ENCODE measurements around the gene EDN2. TPM values are rescaled to one million over a fixed set of nuclear protein-coding genes. Genes with fewer than 3 reads are reported as not detected.

The EDN2 gene
- total RNA-seq, 5 donors from 2014 or later (not counting 1 experiment from before 2014, with no cell fraction given) = not detected

- H3K36me3 ChIP-seq (ENCODE audit: control insufficient read depth in 2 of 2, extremely low read depth in 1 of 2, insufficient read depth in 1 of 2, low read length in 1 of 2) = no peaks in the 10 kb centered on the region
- H3K4me3 ChIP-seq (ENCODE audit: control insufficient read depth in 1 of 2, extremely low read depth in 1 of 2, low read length in 1 of 2) = no peak overlapping the region
- DNase-seq (no peak), ATAC-seq (replicated peaks in 1 of 4) (no peak)
- Mint-ChIP-seq H3K4me3 (no peak overlapping the region), H3K27me3 (peaks cover 0 to 6% of the 10 kb centered on the region in 2 donors), H3K27ac (no peak overlapping the region), H3K4me1 (no peaks in the 10 kb centered on the region), H3K9me3 (no peaks in the 10 kb centered on the region), H3K36me3 (no peaks in the 10 kb centered on the region)
- ChIA-PET POLR2A (no interaction called here), CTCF (no interaction called here)
- H3K27me3 ChIP-seq (replicated peaks in 1 of 2; ENCODE audit: control insufficient read depth in 2 of 2, extremely low read depth in 1 of 2, insufficient read depth in 2 of 2, low read length in 1 of 2) = peaks cover 0 to 29% of the 10 kb centered on the region in 2 experiments
- no peaks in the 10 kb centered on the region for H3K4me1 ChIP-seq (ENCODE audit: control insufficient read depth in 1 of 2, extremely low read depth in 1 of 2, insufficient read depth in 2 of 2, low read length in 2 of 2)
- H3K9me3 ChIP-seq = no peaks in the 10 kb centered on the region
- no peak overlapping the region for H3K27ac ChIP-seq (ENCODE audit: low read length)
- WGBS (ENCODE audit: insufficient coverage) = 20% methylated on average over 1 of the region's 5 CpGs
These were observed 14.8 kb downstream of the EDN2 start for GRCh38 chr1:41469706-41470105.

DNA sequence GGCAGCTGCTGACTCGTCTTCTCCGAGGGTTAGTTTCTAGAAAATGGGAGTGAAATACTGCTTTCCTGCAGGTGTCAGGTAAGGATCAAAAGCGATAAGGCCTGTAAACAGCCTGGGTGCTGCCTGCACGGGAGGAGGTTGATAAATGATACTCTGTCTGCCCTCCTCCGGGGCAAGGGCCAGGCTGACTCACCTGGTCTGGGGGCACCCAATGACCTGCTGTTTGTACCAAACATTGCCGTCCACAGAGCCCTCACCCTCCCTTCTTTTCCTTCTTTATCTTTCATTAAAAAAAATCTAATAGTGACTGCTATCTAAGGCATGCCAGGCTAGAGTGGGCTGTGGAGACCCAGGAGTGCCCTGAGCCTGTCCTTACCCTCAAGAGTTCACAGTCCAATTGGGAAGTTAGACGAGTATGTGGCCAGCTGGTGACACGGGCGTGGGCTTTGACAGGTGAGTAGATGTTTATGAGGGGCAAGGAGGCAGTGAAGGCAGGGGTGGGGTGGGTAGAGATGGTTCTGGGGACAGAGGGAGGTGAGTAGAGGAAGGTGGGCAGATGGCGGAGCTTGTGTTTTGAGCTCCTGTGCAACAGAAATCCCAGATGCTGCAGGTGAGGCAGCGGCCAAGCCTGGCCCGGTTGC, 16.2 kb downstream of the EDN2 start:
- Mint-ChIP-seq H3K4me3 (no peak overlapping the region), H3K4me1 (no peaks in the 10 kb centered on the region), H3K36me3 (no peaks in the 10 kb centered on the region), H3K27ac (no peak overlapping the region), H3K27me3 (peaks cover 0 to 6% of the 10 kb centered on the region in 2 donors), H3K9me3 (no peaks in the 10 kb centered on the region)
- no peaks in the 10 kb centered on the region for H3K36me3 ChIP-seq (ENCODE audit: control insufficient read depth in 2 of 2, extremely low read depth in 1 of 2, insufficient read depth in 1 of 2, low read length in 1 of 2)
- ATAC-seq (replicated peaks in 1 of 4) (no peak), DNase-seq (no peak)
- peaks cover 0 to 28% of the 10 kb centered on the region in 2 experiments for H3K27me3 ChIP-seq (replicated peaks in 1 of 2; ENCODE audit: control insufficient read depth in 2 of 2, extremely low read depth in 1 of 2, insufficient read depth in 2 of 2, low read length in 1 of 2)
- WGBS (ENCODE audit: insufficient coverage) = 80% methylated on average over 7 of the region's 12 CpGs
- H3K4me3 ChIP-seq (ENCODE audit: control insufficient read depth in 1 of 2, extremely low read depth in 1 of 2, low read length in 1 of 2) = no peak overlapping the region
- no peaks in the 10 kb centered on the region for H3K4me1 ChIP-seq (ENCODE audit: control insufficient read depth in 1 of 2, extremely low read depth in 1 of 2, insufficient read depth in 2 of 2, low read length in 2 of 2)
- ChIA-PET POLR2A (no interaction called here), CTCF (no interaction called here)
- H3K27ac ChIP-seq (ENCODE audit: low read length) = no peak overlapping the region
- H3K9me3 ChIP-seq = no peaks in the 10 kb centered on the region

GRCh38 chr1:41467673-41468072, 16.8 kb downstream of the EDN2 start:
- no peak overlapping the region for H3K27ac ChIP-seq (ENCODE audit: low read length)
- peaks cover 0 to 28% of the 10 kb centered on the region in 2 experiments for H3K27me3 ChIP-seq (replicated peaks in 1 of 2; ENCODE audit: control insufficient read depth in 2 of 2, extremely low read depth in 1 of 2, insufficient read depth in 2 of 2, low read length in 1 of 2)
- Mint-ChIP-seq H3K27ac (no peak overlapping the region), H3K27me3 (peaks cover 0 to 6% of the 10 kb centered on the region in 2 donors), H3K4me1 (no peaks in the 10 kb centered on the region), H3K9me3 (no peaks in the 10 kb centered on the region), H3K36me3 (no peaks in the 10 kb centered on the region), H3K4me3 (no peak overlapping the region)
- no peaks in the 10 kb centered on the region for H3K36me3 ChIP-seq (ENCODE audit: control insufficient read depth in 2 of 2, extremely low read depth in 1 of 2, insufficient read depth in 1 of 2, low read length in 1 of 2)
- H3K4me3 ChIP-seq (ENCODE audit: control insufficient read depth in 1 of 2, extremely low read depth in 1 of 2, low read length in 1 of 2) = no peak overlapping the region
- no peak for ATAC-seq (replicated peaks in 1 of 4)
- no peak for DNase-seq
- CTCF ChIA-PET = no interaction called here
- POLR2A ChIA-PET = no interaction called here
- H3K4me1 ChIP-seq (ENCODE audit: control insufficient read depth in 1 of 2, extremely low read depth in 1 of 2, insufficient read depth in 2 of 2, low read length in 2 of 2) = no peaks in the 10 kb centered on the region
- WGBS (ENCODE audit: insufficient coverage) = 58% methylated on average over 2 of the region's 4 CpGs
- no peaks in the 10 kb centered on the region for H3K9me3 ChIP-seq

GRCh38 chr1:41466146-41466545, 18.3 kb downstream of the EDN2 start:
- no peak for ATAC-seq (replicated peaks in 1 of 4)
- CTCF ChIA-PET = no interaction called here
- 55% methylated on average over 3 of the region's 5 CpGs for WGBS (ENCODE audit: insufficient coverage)

DNA sequence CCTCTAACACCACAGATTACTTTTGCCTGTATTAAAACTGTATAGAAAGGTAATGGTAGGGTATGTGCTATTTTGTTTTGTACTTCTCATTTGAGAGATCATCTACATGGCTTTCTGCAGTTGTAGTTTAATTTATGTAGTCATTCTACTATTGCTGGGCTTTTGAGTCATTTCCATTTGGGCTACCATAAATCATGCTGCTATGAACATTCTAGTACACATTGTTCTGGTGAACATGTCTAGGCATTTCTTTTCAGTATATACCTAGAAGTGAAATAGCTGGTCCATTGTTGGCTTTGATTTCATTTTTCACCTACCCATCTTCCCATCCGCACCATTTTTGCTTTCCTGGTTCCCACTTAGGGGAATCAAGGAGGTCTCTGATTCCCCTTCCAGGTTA, 18.7 kb downstream of the EDN2 start:
- Mint-ChIP-seq H3K4me1 (no peaks in the 10 kb centered on the region), H3K27ac (no peak overlapping the region), H3K4me3 (no peak overlapping the region), H3K36me3 (no peaks in the 10 kb centered on the region), H3K27me3 (peaks cover 0 to 6% of the 10 kb centered on the region in 2 donors), H3K9me3 (no peaks in the 10 kb centered on the region)
- Histone ChIP-seq H3K27me3 (replicated peaks in 1 of 2; ENCODE audit: control insufficient read depth in 2 of 2, extremely low read depth in 1 of 2, insufficient read depth in 2 of 2, low read length in 1 of 2) (peaks cover 0 to 23% of the 10 kb centered on the region in 2 experiments), H3K4me3 (ENCODE audit: control insufficient read depth in 1 of 2, extremely low read depth in 1 of 2, low read length in 1 of 2) (no peak overlapping the region), H3K36me3 (ENCODE audit: control insufficient read depth in 2 of 2, extremely low read depth in 1 of 2, insufficient read depth in 1 of 2, low read length in 1 of 2) (no peaks in the 10 kb centered on the region), H3K9me3 (no peaks in the 10 kb centered on the region), H3K27ac (ENCODE audit: low read length) (no peak overlapping the region), H3K4me1 (ENCODE audit: control insufficient read depth in 1 of 2, extremely low read depth in 1 of 2, insufficient read depth in 2 of 2, low read length in 2 of 2) (no peaks in the 10 kb centered on the region)
- ATAC-seq (replicated peaks in 1 of 4) (no peak), DNase-seq (no peak)
- CTCF ChIA-PET = no interaction called here
- POLR2A ChIA-PET = no interaction called here
- WGBS (ENCODE audit: insufficient coverage) = 86% methylated on average over 1 of the region's 1 CpG

More at GRCh38 chr1:41466146-41466545, 18.3 kb downstream of the EDN2 start:
- H3K4me3 ChIP-seq (ENCODE audit: control insufficient read depth in 1 of 2, extremely low read depth in 1 of 2, low read length in 1 of 2) = no peak overlapping the region
- no peak for DNase-seq
- H3K9me3 ChIP-seq = no peaks in the 10 kb centered on the region
- no peaks in the 10 kb centered on the region for H3K36me3 ChIP-seq (ENCODE audit: control insufficient read depth in 2 of 2, extremely low read depth in 1 of 2, insufficient read depth in 1 of 2, low read length in 1 of 2)
- Mint-ChIP-seq H3K27ac (no peak overlapping the region), H3K9me3 (no peaks in the 10 kb centered on the region), H3K27me3 (peaks cover 0 to 6% of the 10 kb centered on the region in 2 donors), H3K4me3 (no peak overlapping the region), H3K4me1 (no peaks in the 10 kb centered on the region), H3K36me3 (no peaks in the 10 kb centered on the region)
- H3K27ac ChIP-seq (ENCODE audit: low read length) = no peak overlapping the region
- no peaks in the 10 kb centered on the region for H3K4me1 ChIP-seq (ENCODE audit: control insufficient read depth in 1 of 2, extremely low read depth in 1 of 2, insufficient read depth in 2 of 2, low read length in 2 of 2)
- H3K27me3 ChIP-seq (replicated peaks in 1 of 2; ENCODE audit: control insufficient read depth in 2 of 2, extremely low read depth in 1 of 2, insufficient read depth in 2 of 2, low read length in 1 of 2) = peaks cover 0 to 23% of the 10 kb centered on the region in 2 experiments
- POLR2A ChIA-PET = no interaction called here

GRCh38 chr1:41464885-41465284, 19.6 kb downstream of the EDN2 start:
- POLR2A ChIA-PET = no interaction called here
- no peak for DNase-seq
- CTCF ChIA-PET = no interaction called here
- Mint-ChIP-seq H3K36me3 (no peaks in the 10 kb centered on the region), H3K27ac (no peak overlapping the region), H3K4me1 (no peaks in the 10 kb centered on the region), H3K9me3 (no peaks in the 10 kb centered on the region), H3K4me3 (no peak overlapping the region), H3K27me3 (peaks cover 0 to 6% of the 10 kb centered on the region in 2 donors)
- H3K36me3 ChIP-seq (ENCODE audit: control insufficient read depth in 2 of 2, extremely low read depth in 1 of 2, insufficient read depth in 1 of 2, low read length in 1 of 2) = no peaks in the 10 kb centered on the region
- no peaks in the 10 kb centered on the region for H3K9me3 ChIP-seq
- H3K27me3 ChIP-seq (replicated peaks in 1 of 2; ENCODE audit: control insufficient read depth in 2 of 2, extremely low read depth in 1 of 2, insufficient read depth in 2 of 2, low read length in 1 of 2) = peaks cover 0 to 21% of the 10 kb centered on the region in 2 experiments
- H3K4me1 ChIP-seq (ENCODE audit: control insufficient read depth in 1 of 2, extremely low read depth in 1 of 2, insufficient read depth in 2 of 2, low read length in 2 of 2) = no peaks in the 10 kb centered on the region
- WGBS (ENCODE audit: insufficient coverage) = 89% methylated on average over 6 of the region's 7 CpGs
- H3K27ac ChIP-seq (ENCODE audit: low read length) = no peak overlapping the region
- no peak for ATAC-seq (replicated peaks in 1 of 4)
- no peak overlapping the region for H3K4me3 ChIP-seq (ENCODE audit: control insufficient read depth in 1 of 2, extremely low read depth in 1 of 2, low read length in 1 of 2)

GRCh38 chr1:41463516-41463915, 21.0 kb downstream of the EDN2 start:
- Histone ChIP-seq H3K27ac (ENCODE audit: low read length) (no peak overlapping the region), H3K9me3 (no peaks in the 10 kb centered on the region), H3K27me3 (replicated peaks in 1 of 2; ENCODE audit: control insufficient read depth in 2 of 2, extremely low read depth in 1 of 2, insufficient read depth in 2 of 2, low read length in 1 of 2) (peaks cover 0 to 25% of the 10 kb centered on the region in 2 experiments), H3K4me1 (ENCODE audit: control insufficient read depth in 1 of 2, extremely low read depth in 1 of 2, insufficient read depth in 2 of 2, low read length in 2 of 2) (no peaks in the 10 kb centered on the region), H3K4me3 (ENCODE audit: control insufficient read depth in 1 of 2, extremely low read depth in 1 of 2, low read length in 1 of 2) (no peak overlapping the region), H3K36me3 (ENCODE audit: control insufficient read depth in 2 of 2, extremely low read depth in 1 of 2, insufficient read depth in 1 of 2, low read length in 1 of 2) (no peaks in the 10 kb centered on the region)
- CTCF ChIA-PET = no interaction called here
- ATAC-seq (replicated peaks in 1 of 4) (no peak), DNase-seq (no peak)
- peaks cover 0 to 10% of the 10 kb centered on the region in 2 donors for H3K27me3 Mint-ChIP-seq
- 60% methylated on average over 1 of the region's 2 CpGs for WGBS (ENCODE audit: insufficient coverage)
- no peaks in the 10 kb centered on the region for H3K9me3 Mint-ChIP-seq
- H3K36me3 Mint-ChIP-seq = no peaks in the 10 kb centered on the region
- POLR2A ChIA-PET = no interaction called here
- no peak overlapping the region for H3K27ac Mint-ChIP-seq
- H3K4me3 Mint-ChIP-seq = no peak overlapping the region
- H3K4me1 Mint-ChIP-seq = no peaks in the 10 kb centered on the region
